Fibroblast of lung (primary cell): ENCODE measurements around the gene LHFPL2.

Source experiments
- CTCF ChIP-seq, 2 donors: IDR thresholded peaks in 1 of 2; conservative IDR thresholded peaks in 1 of 2; 1 replicate in 1 of 2; 2 replicates in 1 of 2; pipeline ENCODE4 v1.5.1; 2011 to 2012; ENCODE audit warnings: low read length in 2 of 2, control low read depth in 1 of 2, inconsistent platforms in 1 of 2, low read depth in 1 of 2, mild to moderate bottlenecking in 1 of 2
- EZH2 ChIP-seq: IDR thresholded peaks from 2 replicates; pipeline ENCODE4 v1.5.1; 2012; ENCODE audit warnings: low read length, control low read depth, mild to moderate bottlenecking; ENCODE audit errors: missing control alignments

- TF ChIP-seq CTCF (conservative IDR thresholded peaks at IDR 0.05 in 1 of 2, IDR thresholded peaks at IDR 0.05 in 1 of 2; ENCODE audit: low read depth in 1 of 2, low read length in 2 of 2) (no peak), EZH2 (no peak)
Observed at GRCh38 chr5:78610636-78611035, 37.9 kb downstream of the LHFPL2 start.
